PFSK-1 (cell line): ENCODE results near the gene MBNL2.

Source experiments
- FOXP2 ChIP-seq: optimal IDR thresholded peaks from 2 replicates; pipeline ENCODE3; 2011; ENCODE audit warnings: borderline replicate concordance, control low read depth, inconsistent platforms; ENCODE audit not compliant: insufficient read depth; ENCODE audit errors: extremely low read length, extremely low read depth
- POLR2AphosphoS5 ChIP-seq: IDR thresholded peaks from 2 replicates; pipeline ENCODE4 v1.6.1; 2012; ENCODE audit warnings: low read depth, mild to moderate bottlenecking, control low read depth, low read length, moderate library complexity
- SIN3A ChIP-seq: IDR thresholded peaks from 2 replicates; pipeline ENCODE4 v1.6.1; 2012; ENCODE audit warnings: mild to moderate bottlenecking, low read length, moderate library complexity, borderline replicate concordance; ENCODE audit not compliant: insufficient read depth
- TAF1 ChIP-seq: IDR thresholded peaks from 2 replicates; pipeline ENCODE4 v1.6.1; 2012; ENCODE audit warnings: low read length, control low read depth, borderline replicate concordance; ENCODE audit not compliant: insufficient read depth
- TF ChIP-seq, protein P1 (sequence below), 2 experiments: IDR thresholded peaks; 2 replicates each; pipeline versions ENCODE4 v1.6.1 to v1.8.0; 2011 to 2012; ENCODE audit warnings: low read depth in 2 of 2, low read length in 2 of 2, control low read depth in 1 of 2, inconsistent platforms in 1 of 2, mild to moderate bottlenecking in 1 of 2, moderate library complexity in 1 of 2; ENCODE audit not compliant: insufficient read depth in 1 of 2

DNA sequence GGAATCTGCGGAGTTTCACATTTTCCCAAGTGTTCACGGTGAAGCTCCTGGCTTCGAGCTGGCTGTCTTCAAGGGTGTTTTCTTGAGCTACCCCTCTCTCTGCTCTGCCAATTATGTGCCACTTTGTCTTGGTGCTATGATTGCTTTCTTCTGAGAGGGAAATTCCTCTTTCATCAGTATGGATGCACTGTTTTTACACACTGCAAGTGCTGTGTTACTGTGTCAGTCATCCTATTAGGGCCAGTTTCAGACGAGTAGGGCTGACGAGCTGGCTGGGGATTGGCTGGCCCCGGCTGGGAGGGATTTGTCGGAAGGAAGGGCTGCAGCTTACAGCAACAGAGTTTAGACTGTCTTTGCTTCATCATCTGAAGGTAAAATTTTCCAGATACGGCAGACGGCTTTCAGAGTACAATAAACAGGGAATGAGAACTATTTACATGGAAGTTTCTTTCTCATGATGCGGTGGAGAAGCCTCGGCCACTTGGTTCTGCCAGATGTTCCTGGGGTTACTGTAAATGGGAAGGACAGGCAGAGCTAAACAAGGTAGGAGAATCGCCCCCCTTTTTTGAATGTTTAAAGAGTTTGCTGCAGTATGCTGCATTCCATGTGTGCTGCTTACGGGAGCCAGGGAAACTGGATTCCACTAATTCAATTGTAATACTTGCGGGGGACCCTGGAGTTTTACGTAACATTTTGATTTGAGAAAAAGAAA lies at the start of gene MBNL2:
- TF ChIP-seq, protein P1, sequence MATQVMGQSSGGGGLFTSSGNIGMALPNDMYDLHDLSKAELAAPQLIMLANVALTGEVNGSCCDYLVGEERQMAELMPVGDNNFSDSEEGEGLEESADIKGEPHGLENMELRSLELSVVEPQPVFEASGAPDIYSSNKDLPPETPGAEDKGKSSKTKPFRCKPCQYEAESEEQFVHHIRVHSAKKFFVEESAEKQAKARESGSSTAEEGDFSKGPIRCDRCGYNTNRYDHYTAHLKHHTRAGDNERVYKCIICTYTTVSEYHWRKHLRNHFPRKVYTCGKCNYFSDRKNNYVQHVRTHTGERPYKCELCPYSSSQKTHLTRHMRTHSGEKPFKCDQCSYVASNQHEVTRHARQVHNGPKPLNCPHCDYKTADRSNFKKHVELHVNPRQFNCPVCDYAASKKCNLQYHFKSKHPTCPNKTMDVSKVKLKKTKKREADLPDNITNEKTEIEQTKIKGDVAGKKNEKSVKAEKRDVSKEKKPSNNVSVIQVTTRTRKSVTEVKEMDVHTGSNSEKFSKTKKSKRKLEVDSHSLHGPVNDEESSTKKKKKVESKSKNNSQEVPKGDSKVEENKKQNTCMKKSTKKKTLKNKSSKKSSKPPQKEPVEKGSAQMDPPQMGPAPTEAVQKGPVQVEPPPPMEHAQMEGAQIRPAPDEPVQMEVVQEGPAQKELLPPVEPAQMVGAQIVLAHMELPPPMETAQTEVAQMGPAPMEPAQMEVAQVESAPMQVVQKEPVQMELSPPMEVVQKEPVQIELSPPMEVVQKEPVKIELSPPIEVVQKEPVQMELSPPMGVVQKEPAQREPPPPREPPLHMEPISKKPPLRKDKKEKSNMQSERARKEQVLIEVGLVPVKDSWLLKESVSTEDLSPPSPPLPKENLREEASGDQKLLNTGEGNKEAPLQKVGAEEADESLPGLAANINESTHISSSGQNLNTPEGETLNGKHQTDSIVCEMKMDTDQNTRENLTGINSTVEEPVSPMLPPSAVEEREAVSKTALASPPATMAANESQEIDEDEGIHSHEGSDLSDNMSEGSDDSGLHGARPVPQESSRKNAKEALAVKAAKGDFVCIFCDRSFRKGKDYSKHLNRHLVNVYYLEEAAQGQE (IDR thresholded peaks at IDR 0.05; ENCODE audit: insufficient read depth in 1 of 2, low read depth in 2 of 2, low read length in 2 of 2), result no peak
- TF ChIP-seq POLR2AphosphoS5 (no peak), TAF1 (no peak), SIN3A (no peak), FOXP2 (no peak)
